NCI-H2029 (cell line): Measurements from ENCODE around the gene ATXN2.

ENCODE experiments used
- DNase-seq: peaks from one replicate; lab custom pipeline; 2025; lab: John Stamatoyannopoulos, UW

ATXN2 gene

GRCh38 chr12:111438481-111438880 lies 160.6 kb downstream of the ATXN2 start:
- peak; percentile 44 for DNase-seq

GRCh38 chr12:111437816-111438454 lies 161.2 kb downstream of the ATXN2 start:
- DNase-seq: no peak

- DNase-seq: no peak
These were observed 162.3 kb downstream of the ATXN2 start for GRCh38 chr12:111436811-111437210.

- no peak for DNase-seq
These were observed 162.8 kb downstream of the ATXN2 start for GRCh38 chr12:111436266-111436665.

- peak; percentile 34 for DNase-seq
These were observed 163.4 kb downstream of the ATXN2 start for GRCh38 chr12:111435661-111436201.

GRCh38 chr12:111434680-111435338 lies 164.3 kb downstream of the ATXN2 start:
- peak; percentile 83 for DNase-seq

- no peak for DNase-seq
These were observed 165.1 kb downstream of the ATXN2 start for GRCh38 chr12:111434049-111434448.

- DNase-seq: no peak
These were observed 167.3 kb downstream of the ATXN2 start for GRCh38 chr12:111431772-111432171.

- no peak for DNase-seq
These were observed 168.4 kb downstream of the ATXN2 start for GRCh38 chr12:111430433-111431353.

GRCh38 chr12:111429828-111430432 lies 169.2 kb downstream of the ATXN2 start:
- no peak for DNase-seq

GRCh38 chr12:111428728-111429175 lies 170.4 kb downstream of the ATXN2 start:
- no peak for DNase-seq

GRCh38 chr12:111428081-111428727 lies 170.9 kb downstream of the ATXN2 start:
- DNase-seq: no peak

GRCh38 chr12:111427417-111428074 lies 171.6 kb downstream of the ATXN2 start:
- DNase-seq: no peak

- no peak for DNase-seq
These were observed 172.6 kb downstream of the ATXN2 start for GRCh38 chr12:111426344-111427185.

- DNase-seq: no peak
These were observed 173.5 kb downstream of the ATXN2 start for GRCh38 chr12:111425655-111426054.

GRCh38 chr12:111424793-111425251 lies 174.3 kb downstream of the ATXN2 start:
- DNase-seq: no peak

- DNase-seq: no peak
These were observed 174.8 kb downstream of the ATXN2 start for GRCh38 chr12:111424189-111424792.

- no peak for DNase-seq
These were observed 178.6 kb downstream of the ATXN2 start for GRCh38 chr12:111420494-111420893.

- DNase-seq: no peak
These were observed 179.3 kb downstream of the ATXN2 start for GRCh38 chr12:111419784-111420183.

GRCh38 chr12:111418594-111418880 lies 180.6 kb downstream of the ATXN2 start:
- no peak for DNase-seq
